A673 (cell line): ENCODE measurements around the gene SLC25A23. TPM values are rescaled to one million over a fixed set of nuclear protein-coding genes. Genes with fewer than 3 reads are reported as not detected.

ENCODE experiments used
- BruUV-seq: library from RNA; stranded (reverse); fragments of 400-500 nt; replicated peaks from 2 replicates; lab custom pipeline; 2021; lab: Mats Ljungman, UMichigan
- CTCF ChIA-PET: fragments of 300-600 bp; sonication (Branson Sonifier 250); formaldehyde crosslinking; loops from one replicate; lab custom pipeline; 2022; ENCODE audit warnings: antibody characterized with exemption; lab: Charles Lee
- POLR2A ChIA-PET: fragments of 300-600 bp; sonication (Branson Sonifier 250); formaldehyde crosslinking; loops from one replicate; lab custom pipeline; 2022; ENCODE audit warnings: antibody characterized with exemption; ENCODE audit not compliant: low non-redundant PET; lab: Charles Lee
- DNase-seq: peaks from one replicate; pipeline ENCODE4 v3.0.0-alpha.2; 2015; ENCODE audit warnings: low spot score
- H3K27ac ChIP-seq: fragments of 200-600 bp; sonication (generic); 2 replicates; pipeline ENCODE4 v1.5.1; 2016; ENCODE audit warnings: mixed run types, low read depth, mild to moderate bottlenecking, mixed read lengths, antibody characterized with exemption, low read length; ENCODE audit not compliant: poor library complexity, severe bottlenecking
- H3K27me3 ChIP-seq: fragments of 200-600 bp; sonication (generic); replicated peaks from 2 replicates; pipeline ENCODE4 v1.6.1; 2017; ENCODE audit warnings: mixed run types, low read depth, mild to moderate bottlenecking, mixed read lengths, antibody characterized with exemption, low read length; ENCODE audit not compliant: insufficient read depth, poor library complexity
- H3K36me3 ChIP-seq: fragments of 200-600 bp; sonication (generic); 2 replicates; pipeline ENCODE4 v1.6.1; 2016; ENCODE audit warnings: mixed run types, mild to moderate bottlenecking, mixed read lengths, antibody characterized with exemption, low read length; ENCODE audit not compliant: insufficient read depth, poor library complexity, severe bottlenecking
- H3K4me1 ChIP-seq: fragments of 200-600 bp; sonication (generic); 2 replicates; pipeline ENCODE4 v1.6.1; 2017; ENCODE audit warnings: mixed run types, mild to moderate bottlenecking, mixed read lengths, antibody characterized with exemption, low read length; ENCODE audit not compliant: insufficient read depth, poor library complexity, severe bottlenecking
- H3K4me3 ChIP-seq: fragments of 200-600 bp; sonication (generic); 2 replicates; pipeline ENCODE4 v1.5.1; 2016; ENCODE audit warnings: low read depth, mixed run types, mild to moderate bottlenecking, mixed read lengths, low read length; ENCODE audit not compliant: poor library complexity, severe bottlenecking
- H3K9me3 ChIP-seq: fragments of 200-600 bp; sonication (generic); 2 replicates; pipeline ENCODE4 v1.6.1; 2016; ENCODE audit warnings: mixed run types, low read depth, mild to moderate bottlenecking, mixed read lengths, antibody characterized with exemption, low read length; ENCODE audit not compliant: poor library complexity, severe bottlenecking
- EZH2 ChIP-seq: fragments of 200-600 bp; sonication (generic); IDR thresholded peaks from 2 replicates; pipeline ENCODE4 v1.6.1; 2017; ENCODE audit warnings: borderline replicate concordance, low read depth, mild to moderate bottlenecking, mixed read lengths, antibody characterized with exemption, low read length; ENCODE audit not compliant: poor library complexity, severe bottlenecking
- intact Hi-C: fragments of 100-400 bp; cut with micrococcal nuclease; formaldehyde crosslinking; loops from one replicate; pipeline ENCODE4 v1.10.0; 2022; ENCODE audit not compliant: unreplicated experiment
- total RNA-seq: library from RNA; stranded (reverse); gene quantifications from 2 replicates; pipeline ENCODE4 v1.2.3, GENCODE V29; 2021
- TF ChIP-seq, protein P1 (sequence below): fragments of 300-800, 200-600 bp; sonication (generic); conservative IDR thresholded peaks from 2 replicates; pipeline ENCODE4 v1.5.1; 2017; ENCODE audit warnings: low read depth, mild to moderate bottlenecking, antibody characterized with exemption, low read length, moderate library complexity, mixed read lengths

The SLC25A23 gene
- total RNA-seq, 1 experiment from 2014 or later = 39.9 TPM

DNA sequence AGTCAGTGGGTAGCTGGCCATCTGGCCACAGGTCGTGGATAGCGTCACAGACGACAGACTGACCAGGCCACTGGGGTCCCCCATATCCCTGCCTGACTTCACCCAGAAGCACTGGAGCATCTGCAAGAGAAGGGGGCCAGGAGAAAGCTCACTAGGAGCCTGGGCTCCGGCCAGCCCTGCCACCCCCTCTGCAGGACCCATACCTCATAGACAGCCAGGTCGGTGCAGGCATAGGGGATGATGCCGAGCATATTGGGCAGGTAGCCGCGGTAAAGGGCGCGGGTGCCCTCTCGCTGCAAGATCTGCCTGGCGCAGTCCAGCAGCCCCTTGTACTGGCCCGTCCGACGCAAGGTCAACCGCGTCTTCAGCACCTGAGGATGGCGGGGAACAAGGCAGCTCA lies 32.5 kb downstream of the SLC25A23 start:
- no peak for DNase-seq
- Histone ChIP-seq H3K9me3 (no peaks in the 10 kb centered on the region), H3K4me3 (no peak overlapping the region), H3K27ac (no peak overlapping the region), H3K27me3 (no peaks in the 10 kb centered on the region), H3K36me3 (peaks cover 8% of the 10 kb centered on the region), H3K4me1 (peaks cover 13% of the 10 kb centered on the region)
- POLR2A ChIA-PET = no interaction called here
- intact Hi-C loops = no loop called here
- no TSS peak for BruUV-seq
- TF ChIP-seq EZH2 = no peak
- CTCF ChIA-PET = no interaction called here

DNA sequence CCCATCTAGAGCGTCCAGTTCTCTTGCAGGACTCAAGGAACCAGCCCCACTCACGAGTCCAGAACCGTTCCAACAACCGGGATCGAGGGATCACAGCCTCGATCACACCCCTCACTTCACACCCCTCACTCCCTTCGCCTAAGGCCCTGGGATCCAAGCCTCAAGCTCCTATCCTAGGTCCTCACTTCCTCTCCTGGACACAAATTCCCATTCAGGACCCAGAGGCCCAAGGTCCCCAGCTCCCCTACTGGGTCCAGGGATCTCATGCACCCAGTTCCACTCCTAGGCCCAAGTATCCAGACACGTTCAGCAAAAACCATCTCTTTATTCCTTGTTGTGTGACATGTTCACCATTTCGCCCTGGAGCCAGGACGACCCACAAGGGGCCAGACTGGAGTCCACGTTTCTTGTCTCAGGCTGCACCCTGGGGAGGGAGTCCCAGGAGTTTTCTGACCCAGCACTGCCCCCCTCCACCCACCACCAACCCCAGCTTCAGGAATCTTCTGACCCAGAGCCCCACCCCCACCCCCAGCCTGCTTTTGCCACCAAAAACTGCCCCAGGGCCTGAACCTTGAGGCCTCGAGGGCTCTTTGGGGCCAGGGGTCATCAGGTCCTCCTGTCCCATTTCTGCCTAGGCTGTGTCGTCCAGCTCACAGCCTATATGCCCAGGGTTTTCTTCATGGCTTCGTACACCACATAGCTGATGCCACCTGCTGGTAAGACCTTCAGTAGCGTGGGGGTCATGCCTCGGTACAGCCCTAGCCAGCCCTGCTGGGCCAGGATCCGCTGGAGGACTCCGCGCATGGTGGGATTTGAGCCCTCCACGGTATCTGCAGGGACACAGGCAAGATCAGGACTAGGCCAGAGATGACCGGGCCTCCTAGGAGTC lies 33.6 kb downstream of the SLC25A23 start:
- no peaks in the 10 kb centered on the region for H3K27me3 ChIP-seq
- ChIA-PET POLR2A (no interaction called here), CTCF (no interaction called here)
- peaks cover 19% of the 10 kb centered on the region for H3K36me3 ChIP-seq
- peak overlapping the region; percentile 73 for H3K27ac ChIP-seq
- peaks cover 14% of the 10 kb centered on the region for H3K4me1 ChIP-seq
- no peak for DNase-seq
- BruUV-seq = no TSS peak
- H3K4me3 ChIP-seq = no peak overlapping the region
- TF ChIP-seq, protein P1, sequence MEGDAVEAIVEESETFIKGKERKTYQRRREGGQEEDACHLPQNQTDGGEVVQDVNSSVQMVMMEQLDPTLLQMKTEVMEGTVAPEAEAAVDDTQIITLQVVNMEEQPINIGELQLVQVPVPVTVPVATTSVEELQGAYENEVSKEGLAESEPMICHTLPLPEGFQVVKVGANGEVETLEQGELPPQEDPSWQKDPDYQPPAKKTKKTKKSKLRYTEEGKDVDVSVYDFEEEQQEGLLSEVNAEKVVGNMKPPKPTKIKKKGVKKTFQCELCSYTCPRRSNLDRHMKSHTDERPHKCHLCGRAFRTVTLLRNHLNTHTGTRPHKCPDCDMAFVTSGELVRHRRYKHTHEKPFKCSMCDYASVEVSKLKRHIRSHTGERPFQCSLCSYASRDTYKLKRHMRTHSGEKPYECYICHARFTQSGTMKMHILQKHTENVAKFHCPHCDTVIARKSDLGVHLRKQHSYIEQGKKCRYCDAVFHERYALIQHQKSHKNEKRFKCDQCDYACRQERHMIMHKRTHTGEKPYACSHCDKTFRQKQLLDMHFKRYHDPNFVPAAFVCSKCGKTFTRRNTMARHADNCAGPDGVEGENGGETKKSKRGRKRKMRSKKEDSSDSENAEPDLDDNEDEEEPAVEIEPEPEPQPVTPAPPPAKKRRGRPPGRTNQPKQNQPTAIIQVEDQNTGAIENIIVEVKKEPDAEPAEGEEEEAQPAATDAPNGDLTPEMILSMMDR = peak; percentile 30; the same call in 1 of the 2 replicates
- TF ChIP-seq EZH2 = no peak
- H3K9me3 ChIP-seq = no peaks in the 10 kb centered on the region
- intact Hi-C loops = no loop called here

DNA sequence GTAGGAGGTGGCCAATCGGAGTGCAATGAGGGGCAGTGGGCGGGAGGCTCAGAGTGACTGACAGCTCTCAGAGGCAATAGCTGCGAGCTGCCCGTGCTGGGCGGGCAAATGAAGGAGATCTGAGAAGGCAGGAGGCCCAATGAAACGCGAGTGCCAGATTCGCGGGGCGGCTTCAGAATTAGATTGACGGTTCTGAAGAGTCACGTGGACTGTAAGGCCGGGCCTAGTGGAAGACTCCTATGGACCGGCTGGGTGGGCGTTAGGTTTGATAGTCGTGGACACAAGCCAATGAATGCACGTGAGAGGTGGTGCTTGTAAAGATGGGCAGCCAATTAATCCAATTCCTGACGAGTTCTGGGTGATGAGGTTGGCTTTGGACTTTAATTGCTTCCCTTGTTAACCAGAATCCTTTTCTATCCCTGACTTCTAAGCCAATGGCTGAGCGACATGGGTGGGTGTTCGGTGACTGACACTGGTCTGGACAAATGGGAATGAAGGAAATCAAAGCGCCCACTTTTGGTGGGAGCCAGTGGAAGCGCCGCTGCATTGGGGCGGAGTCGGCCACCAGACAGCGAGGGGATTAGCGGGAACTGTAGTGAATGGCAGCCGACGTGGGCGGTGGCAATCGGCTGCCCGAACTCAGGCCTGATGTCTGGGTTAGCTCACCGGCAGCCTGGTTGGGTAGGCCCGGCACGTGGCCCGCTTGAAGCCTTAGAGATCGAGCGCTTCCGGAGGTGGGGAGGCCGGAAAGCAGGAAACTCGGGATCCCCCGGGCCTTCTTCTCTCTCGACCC lies 34.5 kb downstream of the SLC25A23 start:
- no peaks in the 10 kb centered on the region for H3K27me3 ChIP-seq
- DNase-seq = peak; percentile 100
- peaks cover 14% of the 10 kb centered on the region for H3K4me1 ChIP-seq
- H3K36me3 ChIP-seq = peaks cover 28% of the 10 kb centered on the region
- TF ChIP-seq, protein P1 = no peak
- TF ChIP-seq EZH2 = no peak
- no peaks in the 10 kb centered on the region for H3K9me3 ChIP-seq
- CTCF ChIA-PET = interaction anchor here (0.6 kb wide), 1 partner anchor 92 kb away, joined by 3 read pairs; no protein-coding TSS in a partner anchor
- POLR2A ChIA-PET = interaction anchor here (0.6 kb wide), 1 partner anchor 11 kb away, joined by 3 read pairs; no protein-coding TSS in a partner anchor
- H3K4me3 ChIP-seq = peak overlapping the region; percentile 99
- H3K27ac ChIP-seq = peak overlapping the region; percentile 86
- intact Hi-C loops = loop anchor here (5.0 kb wide), 1 partner anchor 53 kb away; the partner anchor contains the start of gene ALKBH7
- BruUV-seq = no TSS peak
